Neural crest cell (in vitro differentiated cells): ENCODE data around the gene MXI1. TPM values are rescaled to one million over a fixed set of nuclear protein-coding genes. Genes with fewer than 3 reads are reported as not detected.
"Not testable (repeated sequence)": the region's sequence is repeated elsewhere in the genome, so short reads cannot be mapped to it uniquely, and the experiment has no call there.

ENCODE experiments used
- DNase-seq: peaks from one replicate; pipeline ENCODE4 v3.0.0; 2021; ENCODE audit warnings: low read depth, mixed read lengths, low spot score
- H3K27ac Mint-ChIP-seq: one replicate; pipeline ENCODE4 v1.8.0; 2021; ENCODE audit warnings: mild to moderate bottlenecking, mixed read lengths; ENCODE audit not compliant: unreplicated experiment
- H3K27me3 Mint-ChIP-seq: 2 replicates; pipeline ENCODE4 v1.8.0; 2021; ENCODE audit warnings: low read depth, mild to moderate bottlenecking, mixed read lengths
- H3K36me3 Mint-ChIP-seq: 2 replicates; pipeline ENCODE4 v1.8.0; 2021; ENCODE audit warnings: low read depth, mild to moderate bottlenecking, mixed read lengths
- H3K4me1 Mint-ChIP-seq: 2 replicates; pipeline ENCODE4 v1.8.0; 2021; ENCODE audit warnings: mixed read lengths
- H3K4me3 Mint-ChIP-seq: one replicate; pipeline ENCODE4 v1.8.0; 2021; ENCODE audit warnings: mild to moderate bottlenecking, mixed read lengths
- H3K9me3 Mint-ChIP-seq: 2 replicates; pipeline ENCODE4 v1.8.0; 2021; ENCODE audit warnings: mixed read lengths
- CTCF ChIP-seq: fragments of 200-600 bp; sonication (generic); conservative IDR thresholded peaks from 2 replicates; pipeline ENCODE4 v1.5.0; 2021; ENCODE audit warnings: antibody characterized with exemption, mild to moderate bottlenecking
- total RNA-seq: library from RNA; stranded (reverse); gene quantifications from 2 replicates; pipeline ENCODE4 v1.2.1, GENCODE V29; 2021

Gene MXI1
- total RNA-seq, 1 donor from 2014 or later = 18.6 TPM

DNA sequence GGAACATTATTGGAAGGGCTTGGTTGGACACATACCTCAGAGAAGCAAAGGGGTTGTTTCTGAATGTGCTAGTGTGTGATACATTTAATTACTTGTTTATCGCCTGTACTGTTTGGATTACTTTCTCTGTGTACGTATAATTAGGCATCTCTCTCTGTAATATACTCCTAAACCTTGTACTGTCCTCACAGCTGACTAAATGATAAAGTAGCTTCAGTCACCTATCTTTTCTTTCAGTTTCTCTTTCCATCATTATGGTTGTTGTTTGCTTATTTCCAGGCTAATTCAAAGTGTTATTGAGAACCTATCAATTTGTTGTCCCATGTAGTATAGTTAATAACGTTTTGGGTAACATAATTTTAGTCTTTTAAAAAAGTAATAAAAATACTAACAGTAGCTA lies 34.0 kb downstream of the MXI1 start:
- peaks cover 2% of the 10 kb centered on the region for H3K9me3 Mint-ChIP-seq
- peaks cover 20% of the 10 kb centered on the region for H3K36me3 Mint-ChIP-seq
- peaks cover 2% of the 10 kb centered on the region for H3K4me1 Mint-ChIP-seq
- no peak overlapping the region for H3K27ac Mint-ChIP-seq
- no peak for DNase-seq
- no peaks in the 10 kb centered on the region for H3K27me3 Mint-ChIP-seq
- no peak overlapping the region for H3K4me3 Mint-ChIP-seq
- no peak for TF ChIP-seq CTCF

DNA sequence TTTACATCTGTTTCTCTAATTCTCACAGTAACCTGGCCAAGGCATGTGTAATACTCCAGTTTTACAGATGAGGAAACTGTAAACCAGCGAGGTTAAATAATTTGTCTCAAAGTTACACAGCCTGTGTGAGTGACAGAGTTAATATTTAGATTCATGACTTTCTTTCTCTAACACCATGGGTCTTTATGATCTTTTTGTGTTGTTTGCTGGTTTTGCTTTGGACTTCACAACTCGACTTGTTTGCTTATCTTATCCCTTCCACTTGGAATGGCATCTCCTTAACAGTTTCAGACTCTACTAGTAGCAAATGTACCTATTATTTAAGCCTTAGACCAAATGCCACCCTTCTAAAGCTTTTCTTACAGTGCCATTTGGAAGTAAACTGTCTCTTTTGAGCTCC lies 34.4 kb downstream of the MXI1 start:
- no peak for TF ChIP-seq CTCF
- DNase-seq = no peak
- peaks cover 4% of the 10 kb centered on the region for H3K9me3 Mint-ChIP-seq
- H3K27ac Mint-ChIP-seq = no peak overlapping the region
- H3K4me3 Mint-ChIP-seq = no peak overlapping the region
- peaks cover 6% of the 10 kb centered on the region for H3K4me1 Mint-ChIP-seq
- peaks cover 22% of the 10 kb centered on the region for H3K36me3 Mint-ChIP-seq
- H3K27me3 Mint-ChIP-seq = no peaks in the 10 kb centered on the region

- no peak overlapping the region for H3K27ac Mint-ChIP-seq
- no peak for TF ChIP-seq CTCF
- no peak for DNase-seq
- no peak overlapping the region for H3K4me3 Mint-ChIP-seq
- H3K9me3 Mint-ChIP-seq = peaks cover 2% of the 10 kb centered on the region
- H3K4me1 Mint-ChIP-seq = peaks cover 7% of the 10 kb centered on the region
- H3K27me3 Mint-ChIP-seq = no peaks in the 10 kb centered on the region
- peaks cover 17% of the 10 kb centered on the region for H3K36me3 Mint-ChIP-seq
Observed at GRCh38 chr10:110242511-110242910, 35.1 kb downstream of the MXI1 start.

- TF ChIP-seq CTCF = no peak
- DNase-seq = no peak
- H3K27ac Mint-ChIP-seq = no peak overlapping the region
- peaks cover 12% of the 10 kb centered on the region for H3K36me3 Mint-ChIP-seq
- H3K4me3 Mint-ChIP-seq = no peak overlapping the region
- no peaks in the 10 kb centered on the region for H3K27me3 Mint-ChIP-seq
- peaks cover 7% of the 10 kb centered on the region for H3K4me1 Mint-ChIP-seq
- H3K9me3 Mint-ChIP-seq = peaks cover 2% of the 10 kb centered on the region
Observed at GRCh38 chr10:110244550-110244949, 37.1 kb downstream of the MXI1 start.

- H3K27ac Mint-ChIP-seq, DNase-seq, H3K4me1 Mint-ChIP-seq, H3K4me3 Mint-ChIP-seq, H3K27me3 Mint-ChIP-seq, H3K9me3 Mint-ChIP-seq: not testable (repeated sequence)
- peaks cover 10% of the 10 kb centered on the region for H3K36me3 Mint-ChIP-seq
Observed at GRCh38 chr10:110247833-110248232, 40.4 kb downstream of the MXI1 start.

- H3K4me3 Mint-ChIP-seq, H3K27me3 Mint-ChIP-seq, DNase-seq, H3K27ac Mint-ChIP-seq, H3K9me3 Mint-ChIP-seq, H3K4me1 Mint-ChIP-seq: not testable (repeated sequence)
- H3K36me3 Mint-ChIP-seq = peaks cover 13% of the 10 kb centered on the region
Observed at GRCh38 chr10:110249489-110249888, 42.1 kb downstream of the MXI1 start.

DNA sequence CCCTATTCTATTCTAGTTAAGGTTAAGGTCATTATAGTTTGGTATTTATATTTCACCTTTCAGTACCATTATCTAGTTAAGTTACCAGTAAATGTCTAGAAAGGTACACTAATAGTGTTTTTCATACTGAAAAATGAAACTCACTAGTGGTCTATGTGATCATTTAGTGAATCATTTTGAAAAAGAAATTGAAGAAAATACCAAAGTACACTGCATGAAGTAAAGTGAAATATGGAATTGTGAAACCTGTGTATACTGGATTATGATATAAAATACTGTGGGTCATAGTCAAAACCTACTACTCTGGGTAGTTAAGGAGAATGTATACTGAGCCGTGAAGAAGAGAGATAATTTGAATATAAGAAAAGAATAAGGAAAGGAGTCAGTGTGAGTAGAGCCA lies 44.0 kb downstream of the MXI1 start:
- DNase-seq, H3K4me3 Mint-ChIP-seq, H3K27ac Mint-ChIP-seq, H3K4me1 Mint-ChIP-seq, H3K27me3 Mint-ChIP-seq, H3K9me3 Mint-ChIP-seq: not testable (repeated sequence)
- peaks cover 14% of the 10 kb centered on the region for H3K36me3 Mint-ChIP-seq
